Measurements from ENCODE around the gene PRR29.

DNA sequence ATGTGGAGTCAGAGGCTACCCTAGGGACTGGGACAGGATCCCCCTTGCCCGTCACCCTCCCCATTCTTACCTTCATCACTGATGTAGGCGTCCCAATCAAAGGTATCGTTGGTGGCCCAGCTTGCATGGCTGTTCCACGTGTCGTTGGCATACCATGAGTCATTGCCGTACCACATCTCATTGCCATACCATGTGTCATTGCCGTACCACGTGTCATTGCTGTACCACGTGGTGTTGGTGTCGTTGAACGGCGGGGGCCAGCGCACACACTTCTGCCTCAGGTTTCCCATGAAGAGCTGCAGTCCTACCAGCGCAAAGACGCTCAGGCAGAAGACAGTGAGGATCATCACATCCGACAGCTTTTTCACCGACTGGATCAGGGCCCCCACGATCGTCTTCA is 30.2 kb upstream of the PRR29 start:
- TF ChIP-seq, protein P1, sequence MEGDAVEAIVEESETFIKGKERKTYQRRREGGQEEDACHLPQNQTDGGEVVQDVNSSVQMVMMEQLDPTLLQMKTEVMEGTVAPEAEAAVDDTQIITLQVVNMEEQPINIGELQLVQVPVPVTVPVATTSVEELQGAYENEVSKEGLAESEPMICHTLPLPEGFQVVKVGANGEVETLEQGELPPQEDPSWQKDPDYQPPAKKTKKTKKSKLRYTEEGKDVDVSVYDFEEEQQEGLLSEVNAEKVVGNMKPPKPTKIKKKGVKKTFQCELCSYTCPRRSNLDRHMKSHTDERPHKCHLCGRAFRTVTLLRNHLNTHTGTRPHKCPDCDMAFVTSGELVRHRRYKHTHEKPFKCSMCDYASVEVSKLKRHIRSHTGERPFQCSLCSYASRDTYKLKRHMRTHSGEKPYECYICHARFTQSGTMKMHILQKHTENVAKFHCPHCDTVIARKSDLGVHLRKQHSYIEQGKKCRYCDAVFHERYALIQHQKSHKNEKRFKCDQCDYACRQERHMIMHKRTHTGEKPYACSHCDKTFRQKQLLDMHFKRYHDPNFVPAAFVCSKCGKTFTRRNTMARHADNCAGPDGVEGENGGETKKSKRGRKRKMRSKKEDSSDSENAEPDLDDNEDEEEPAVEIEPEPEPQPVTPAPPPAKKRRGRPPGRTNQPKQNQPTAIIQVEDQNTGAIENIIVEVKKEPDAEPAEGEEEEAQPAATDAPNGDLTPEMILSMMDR (IDR thresholded peaks at IDR 0.05; ENCODE audit: poor library complexity, severe bottlenecking) = no peak
- TF ChIP-seq EP300 (conservative IDR thresholded peaks at IDR 0.05; ENCODE audit: poor library complexity, severe bottlenecking) (no peak), EZH2 (IDR thresholded peaks at IDR 0.05; ENCODE audit: borderline replicate concordance, insufficient read depth, low read length, poor library complexity, severe bottlenecking) (no peak), POLR2AphosphoS5 (IDR thresholded peaks at IDR 0.05) (no peak)
